ENCODE results near the gene RAP2B.
"Not testable (repeated sequence)": the region's sequence is repeated elsewhere in the genome, so short reads cannot be mapped to it uniquely, and the experiment has no call there.

Gene RAP2B

GRCh38 chr3:153161714-153162512 lies at the start of gene RAP2B:
Gene RAP2B, plus strand, starts transcription at chr3:153162226. Its CDS starts 468 bp downstream, at chr3:153162694.
- DNase-seq (ENCODE audit: low read depth in 2 of 3, low spot score in 1 of 3): peak; percentile 94 to 98 (median 96)

- no peak for DNase-seq (ENCODE audit: low read depth in 2 of 3, low spot score in 1 of 3)
Measured at GRCh38 chr3:153113541-153113940, 48.5 kb upstream of the RAP2B start.

GRCh38 chr3:153114270-153114669 lies 47.8 kb upstream of the RAP2B start:
- not testable (repeated sequence) for DNase-seq (ENCODE audit: low read depth in 2 of 3, low spot score in 1 of 3)

GRCh38 chr3:153115326-153115725 lies 46.7 kb upstream of the RAP2B start:
- DNase-seq (ENCODE audit: low read depth in 2 of 3, low spot score in 1 of 3): no peak

GRCh38 chr3:153127788-153128187 lies 34.2 kb upstream of the RAP2B start:
- DNase-seq (ENCODE audit: low read depth in 2 of 3, low spot score in 1 of 3): no peak

GRCh38 chr3:153129426-153129825 lies 32.6 kb upstream of the RAP2B start:
- DNase-seq (ENCODE audit: low read depth in 2 of 3, low spot score in 1 of 3): no peak

GRCh38 chr3:153129866-153130265 lies 32.2 kb upstream of the RAP2B start:
- DNase-seq (ENCODE audit: low read depth in 2 of 3, low spot score in 1 of 3): no peak

- no peak for DNase-seq (ENCODE audit: low read depth in 2 of 3, low spot score in 1 of 3)
Measured at GRCh38 chr3:153130312-153130977, 31.6 kb upstream of the RAP2B start.

- no peak for DNase-seq (ENCODE audit: low read depth in 2 of 3, low spot score in 1 of 3)
Measured at GRCh38 chr3:153137626-153138025, 24.4 kb upstream of the RAP2B start.

- peak; percentile 63 to 74 (median 65) for DNase-seq (ENCODE audit: low read depth in 2 of 3, low spot score in 1 of 3)
Measured at GRCh38 chr3:153138276-153139210, 23.5 kb upstream of the RAP2B start.

GRCh38 chr3:153142961-153143360 lies 19.1 kb upstream of the RAP2B start:
- DNase-seq (ENCODE audit: low read depth in 2 of 3, low spot score in 1 of 3): no peak

- DNase-seq (ENCODE audit: low read depth in 2 of 3, low spot score in 1 of 3): no peak
Measured at GRCh38 chr3:153144071-153144470, 18.0 kb upstream of the RAP2B start.

GRCh38 chr3:153144779-153145178 lies 17.2 kb upstream of the RAP2B start:
- no peak for DNase-seq (ENCODE audit: low read depth in 2 of 3, low spot score in 1 of 3)

GRCh38 chr3:153145454-153145853 lies 16.6 kb upstream of the RAP2B start:
- DNase-seq (ENCODE audit: low read depth in 2 of 3, low spot score in 1 of 3): no peak

- DNase-seq (ENCODE audit: low read depth in 2 of 3, low spot score in 1 of 3): no peak
Measured at GRCh38 chr3:153146191-153147053, 15.6 kb upstream of the RAP2B start.

- DNase-seq (ENCODE audit: low read depth in 2 of 3, low spot score in 1 of 3): no peak
Measured at GRCh38 chr3:153150991-153151390, 11.0 kb upstream of the RAP2B start.

GRCh38 chr3:153155786-153156185 lies 6.2 kb upstream of the RAP2B start:
- not testable (repeated sequence) for DNase-seq (ENCODE audit: low read depth in 2 of 3, low spot score in 1 of 3)

- DNase-seq (ENCODE audit: low read depth in 2 of 3, low spot score in 1 of 3): no peak
Measured at GRCh38 chr3:153158189-153158588, 3.8 kb upstream of the RAP2B start.

GRCh38 chr3:153158961-153159735 lies 2.9 kb upstream of the RAP2B start:
- no peak for DNase-seq (ENCODE audit: low read depth in 2 of 3, low spot score in 1 of 3)
